UCSD-AML1 (cell line): ENCODE measurements around the gene GPC1.

ENCODE experiments used
- DNase-seq: peaks from one replicate; lab custom pipeline; 2025; ENCODE audit not compliant: unreplicated experiment; lab: John Stamatoyannopoulos, UW

Gene GPC1

GRCh38 chr2:240465268-240465764 lies 29.9 kb downstream of the GPC1 start:
- DNase-seq, result no peak

DNA sequence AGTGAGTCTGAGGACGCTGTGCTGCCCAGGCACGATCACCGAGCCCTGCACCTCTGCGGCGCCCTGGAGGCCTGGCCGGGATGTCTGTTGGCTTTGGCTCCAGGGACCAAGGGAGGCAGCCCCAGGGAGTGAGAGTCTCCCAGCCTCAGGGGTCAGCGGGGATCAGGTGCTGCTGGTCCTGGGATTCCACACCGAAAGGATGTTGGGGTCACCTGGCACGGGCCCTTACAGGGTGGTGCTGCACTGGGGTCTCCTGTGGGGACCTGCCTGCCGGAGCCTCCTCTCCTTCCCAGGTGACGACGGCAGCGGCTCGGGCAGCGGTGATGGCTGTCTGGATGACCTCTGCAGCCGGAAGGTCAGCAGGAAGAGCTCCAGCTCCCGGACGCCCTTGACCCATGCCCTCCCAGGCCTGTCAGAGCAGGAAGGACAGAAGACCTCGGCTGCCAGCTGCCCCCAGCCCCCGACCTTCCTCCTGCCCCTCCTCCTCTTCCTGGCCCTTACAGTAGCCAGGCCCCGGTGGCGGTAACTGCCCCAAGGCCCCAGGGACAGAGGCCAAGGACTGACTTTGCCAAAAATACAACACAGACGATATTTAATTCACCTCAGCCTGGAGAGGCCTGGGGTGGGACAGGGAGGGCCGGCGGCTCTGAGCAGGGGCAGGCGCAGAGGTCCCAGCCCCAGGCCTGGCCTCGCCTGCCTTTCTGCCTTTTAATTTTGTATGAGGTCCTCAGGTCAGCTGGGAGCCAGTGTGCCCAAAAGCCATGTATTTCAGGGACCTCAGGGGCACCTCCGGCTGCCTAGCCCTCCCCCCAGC lies 30.5 kb downstream of the GPC1 start:
- DNase-seq, result no peak

GRCh38 chr2:240466579-240467148 lies 31.2 kb downstream of the GPC1 start:
- no peak for DNase-seq

DNA sequence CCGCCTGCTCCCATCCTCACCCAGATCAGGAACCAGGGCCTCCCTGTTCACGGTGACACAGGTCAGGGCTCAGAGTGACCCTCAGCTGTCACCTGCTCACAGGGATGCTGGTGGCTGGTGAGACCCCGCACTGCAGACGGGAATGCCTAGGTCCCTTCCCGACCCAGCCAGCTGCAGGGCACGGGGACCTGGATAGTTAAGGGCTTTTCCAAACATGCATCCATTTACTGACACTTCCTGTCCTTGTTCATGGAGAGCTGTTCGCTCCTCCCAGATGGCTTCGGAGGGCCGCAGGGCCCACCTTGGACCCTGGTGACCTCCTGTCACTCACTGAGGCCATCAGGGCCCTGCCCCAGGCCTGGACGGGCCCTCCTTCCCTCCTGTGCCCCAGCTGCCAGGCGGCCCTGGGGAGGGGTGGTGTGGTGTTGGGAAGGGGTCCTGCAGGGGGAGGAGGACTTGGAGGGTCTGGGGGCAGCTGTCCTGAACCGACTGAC lies 31.7 kb downstream of the GPC1 start:
- DNase-seq, result no peak

- DNase-seq, result no peak
Measured at GRCh38 chr2:240467659-240468302, 32.3 kb downstream of the GPC1 start.

- no peak for DNase-seq
Measured at GRCh38 chr2:240468303-240469238, 33.1 kb downstream of the GPC1 start.

- DNase-seq, result no peak
Measured at GRCh38 chr2:240469239-240469636, 33.8 kb downstream of the GPC1 start.

DNA sequence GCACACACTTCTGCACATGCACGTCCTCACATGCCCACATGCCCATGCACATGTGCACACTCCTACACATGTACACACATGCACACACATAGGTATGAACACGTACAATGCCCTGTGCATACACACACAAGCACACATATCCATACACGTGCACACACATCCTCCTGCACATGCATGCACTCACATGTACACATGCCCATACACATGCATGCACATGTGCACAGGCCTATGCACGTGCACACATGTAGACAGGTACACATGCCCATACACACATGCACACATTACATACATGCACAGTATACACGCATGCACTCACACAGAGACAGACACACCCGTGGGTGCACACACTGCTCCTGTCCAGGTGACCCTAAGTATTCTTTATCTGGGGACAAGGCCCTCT lies 34.3 kb downstream of the GPC1 start:
- no peak for DNase-seq

- DNase-seq, result no peak
Measured at GRCh38 chr2:240472078-240472790, 36.8 kb downstream of the GPC1 start.

GRCh38 chr2:240473211-240473610 lies 37.7 kb downstream of the GPC1 start:
- no peak for DNase-seq

GRCh38 chr2:240477916-240478315 lies 42.5 kb downstream of the GPC1 start:
- no peak for DNase-seq

- DNase-seq, result no peak
Measured at GRCh38 chr2:240478346-240479110, 43.1 kb downstream of the GPC1 start.

DNA sequence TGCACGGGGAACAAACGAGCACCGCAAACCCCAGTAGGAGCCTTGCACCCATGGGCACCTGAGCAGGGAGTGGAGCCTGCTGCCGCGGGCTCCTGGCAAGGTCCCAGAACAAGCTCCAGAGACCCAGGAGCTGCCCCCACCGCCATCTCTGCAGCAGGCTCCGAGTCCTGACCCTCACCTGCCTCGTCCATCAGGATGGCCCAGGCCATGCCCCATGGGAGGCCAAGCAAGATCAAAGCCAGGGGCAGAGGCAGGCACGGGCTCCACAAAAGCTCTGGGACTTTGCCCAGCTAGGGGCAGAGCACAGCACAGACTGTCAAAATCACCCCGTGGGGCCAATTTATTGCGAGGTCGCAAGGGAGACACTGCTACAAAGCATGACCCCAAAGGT lies 43.6 kb downstream of the GPC1 start:
- no peak for DNase-seq

- DNase-seq, result no peak
Measured at GRCh38 chr2:240480834-240481623, 45.6 kb downstream of the GPC1 start.

DNA sequence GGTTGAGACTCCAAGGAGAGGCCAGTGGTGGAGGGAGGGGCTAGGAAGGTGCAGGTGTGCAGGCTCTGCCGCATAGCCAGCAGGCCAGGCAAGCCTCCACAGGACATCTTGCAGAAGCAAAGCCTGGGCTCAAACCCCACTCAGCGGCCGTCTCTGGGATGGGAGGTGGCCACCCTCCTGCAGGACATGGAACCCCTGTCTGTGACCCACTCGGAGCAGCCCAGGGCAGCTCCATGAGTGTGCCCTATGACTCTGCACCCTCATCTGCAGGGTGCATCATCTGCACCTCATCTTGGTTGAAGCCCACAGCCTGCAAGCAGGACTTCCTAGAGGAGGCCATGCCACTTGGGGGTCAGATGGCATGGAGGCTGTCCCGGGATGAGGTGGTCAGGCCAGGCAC lies 46.3 kb downstream of the GPC1 start:
- DNase-seq, result no peak

GRCh38 chr2:240482141-240482540 lies 46.7 kb downstream of the GPC1 start:
- no peak for DNase-seq

DNA sequence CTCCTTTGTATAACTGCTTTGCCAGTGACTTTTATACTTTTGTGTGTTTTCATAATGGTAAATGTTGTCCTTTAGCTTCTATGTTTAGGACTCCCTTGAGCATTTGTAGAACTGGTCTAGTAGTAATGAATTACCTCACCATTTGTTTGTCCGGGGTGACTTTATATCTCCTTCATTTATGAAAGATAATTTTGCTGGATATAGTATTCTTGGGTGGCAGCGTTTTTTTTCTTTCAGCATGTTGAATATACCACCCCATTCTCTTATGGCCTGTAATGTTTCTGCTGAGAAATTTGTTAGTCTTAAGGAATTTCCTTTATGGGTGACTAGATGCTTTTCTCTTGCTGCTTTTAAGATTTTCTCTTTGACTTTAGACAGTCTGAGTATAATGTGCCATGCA lies 56.0 kb downstream of the GPC1 start:
- DNase-seq, result no peak

- DNase-seq, result no peak
Measured at GRCh38 chr2:240494194-240494793, 58.8 kb downstream of the GPC1 start.
